Occipital lobe (tissue), 2 donors: Measurements from ENCODE around the gene SLC25A42. TPM values are rescaled to one million over a fixed set of nuclear protein-coding genes. Genes with fewer than 3 reads are reported as not detected.

Experiments used
- DNase-seq: peaks from one replicate; lab custom pipeline; 2025; lab: John Stamatoyannopoulos, UW
- total RNA-seq: library from RNA; depleted of rRNA; stranded (reverse); fragments of >200 nt; gene quantifications from one replicate; pipeline ENCODE4 v1.2.3, GENCODE V29; 2014

The SLC25A42 gene
- total RNA-seq, 1 donor from 2014 or later: 12.6 TPM

DNA sequence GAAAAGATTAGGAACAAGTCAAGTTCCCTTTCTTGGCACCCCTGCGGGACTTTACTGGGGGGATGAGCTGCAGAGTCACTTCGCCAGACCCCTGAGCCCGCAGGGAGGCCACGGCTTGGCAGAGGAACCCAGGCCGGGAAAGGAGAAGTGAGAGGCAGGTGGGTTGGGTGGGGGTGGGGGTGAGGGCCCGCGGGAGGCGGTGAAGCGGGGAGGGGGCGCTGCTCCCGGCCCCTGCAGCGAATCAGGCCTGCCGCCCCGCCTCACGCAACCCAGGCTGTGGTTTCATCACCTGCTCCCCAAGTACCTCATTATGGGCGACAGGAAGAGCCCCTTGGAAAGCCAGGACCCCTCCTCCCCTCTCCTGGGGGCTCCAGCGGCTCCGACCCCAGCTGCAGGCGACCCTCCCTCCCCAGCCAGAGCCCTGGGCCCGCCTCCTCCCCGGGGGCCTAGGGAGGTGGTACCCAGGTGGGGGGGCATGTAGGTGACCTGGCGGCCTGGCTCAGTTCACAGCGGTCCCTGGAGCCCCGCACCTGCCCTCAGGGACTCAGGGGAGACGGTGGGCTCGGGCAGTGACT lies 96.8 kb downstream of the SLC25A42 start:
- DNase-seq: no peak

DNA sequence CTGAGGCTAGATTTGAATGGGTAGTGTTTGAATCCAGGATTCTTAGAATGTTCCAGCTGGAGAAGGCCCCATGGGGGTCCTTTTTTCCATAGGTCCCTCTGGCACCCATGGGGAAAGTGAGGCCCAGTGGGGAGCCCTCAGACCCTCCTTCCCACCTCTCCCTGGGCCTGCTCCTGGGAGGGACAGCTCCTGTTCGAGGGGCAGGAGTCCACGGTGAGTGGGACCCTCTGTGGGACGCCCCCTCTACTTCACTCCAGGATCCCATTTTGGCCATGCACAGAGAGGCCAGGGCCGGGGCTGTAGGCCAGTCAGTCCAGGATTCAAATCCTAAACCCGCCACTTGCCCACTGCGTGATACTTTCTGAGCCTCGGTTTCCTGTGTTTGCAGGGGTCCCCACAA lies 98.7 kb downstream of the SLC25A42 start:
- DNase-seq: no peak

Other genes with a start within 250 kb of the SLC25A42 start
- 28.9 TPM for gene UPF1, start 232.0 kb upstream of the SLC25A42 start, total RNA-seq
- gene CERS1, start 167.8 kb upstream of the SLC25A42 start, total RNA-seq: 23.4 TPM
- 78.3 TPM for gene COPE, start 144.6 kb upstream of the SLC25A42 start, total RNA-seq
- gene DDX49, start 144.3 kb upstream of the SLC25A42 start, total RNA-seq: 45.7 TPM
- 12.8 TPM for gene HOMER3, start 122.8 kb upstream of the SLC25A42 start, total RNA-seq
- 102 TPM for gene SUGP2, start 30.5 kb upstream of the SLC25A42 start, total RNA-seq
- gene ARMC6, start 30.4 kb upstream of the SLC25A42 start, total RNA-seq: 47.4 TPM
- 6.2 TPM for gene TMEM161A, start 74.5 kb downstream of the SLC25A42 start, total RNA-seq
- gene MEF2B, start 106.3 kb downstream of the SLC25A42 start, total RNA-seq: not detected
- gene BORCS8, start 128.2 kb downstream of the SLC25A42 start, total RNA-seq: 14.5 TPM
- 14.5 TPM for gene RFXANK, start 128.3 kb downstream of the SLC25A42 start, total RNA-seq
- 12.6 TPM for gene NR2C2AP, start 139.4 kb downstream of the SLC25A42 start, total RNA-seq
- 161 TPM for gene NCAN, start 148.0 kb downstream of the SLC25A42 start, total RNA-seq
- not detected for gene TM6SF2, start 209.3 kb downstream of the SLC25A42 start, total RNA-seq